DLD1 (cell line): Measurements from ENCODE around the gene SLC2A4RG.

Source experiments
- in situ Hi-C: cut with HindIII; loops from 2 replicates; pipeline ENCODE4 v1.10.0; 2017; ENCODE audit warnings: low sequenced_read_pairs

SLC2A4RG gene

GRCh38 chr20:63739130-63740069, at the start of gene SLC2A4RG:
Gene SLC2A4RG, plus strand, starts transcription at chr20:63739776. Its CDS starts 137 bp downstream, at chr20:63739913.
- in situ Hi-C loops, result no loop called here

GRCh38 chr20:63690003-63690897, 49.3 kb upstream of the SLC2A4RG start:
- in situ Hi-C loops, result no loop called here

- in situ Hi-C loops, result no loop called here
Observed at GRCh38 chr20:63690898-63691710, 48.5 kb upstream of the SLC2A4RG start.

- in situ Hi-C loops, result no loop called here
Observed at GRCh38 chr20:63691711-63692435, 47.7 kb upstream of the SLC2A4RG start.

GRCh38 chr20:63692436-63693082, 47.0 kb upstream of the SLC2A4RG start:
- in situ Hi-C loops, result no loop called here

GRCh38 chr20:63693083-63693732, 46.4 kb upstream of the SLC2A4RG start:
- in situ Hi-C loops, result no loop called here

- in situ Hi-C loops, result no loop called here
Observed at GRCh38 chr20:63693733-63694583, 45.6 kb upstream of the SLC2A4RG start.

GRCh38 chr20:63694584-63695423, 44.8 kb upstream of the SLC2A4RG start:
- in situ Hi-C loops, result no loop called here

- in situ Hi-C loops, result no loop called here
Observed at GRCh38 chr20:63695424-63696305, 43.9 kb upstream of the SLC2A4RG start.

- in situ Hi-C loops, result no loop called here
Observed at GRCh38 chr20:63696306-63696627, 43.3 kb upstream of the SLC2A4RG start.

- in situ Hi-C loops, result no loop called here
Observed at GRCh38 chr20:63696628-63697356, 42.8 kb upstream of the SLC2A4RG start, which contains the start of gene TNFRSF6B. Gene TNFRSF6B, plus strand, starts transcription at chr20:63696652. Its CDS starts 116 bp downstream, at chr20:63696768.

GRCh38 chr20:63697357-63697867, 42.2 kb upstream of the SLC2A4RG start:
- in situ Hi-C loops, result no loop called here

GRCh38 chr20:63697868-63698545, 41.6 kb upstream of the SLC2A4RG start:
- in situ Hi-C loops, result no loop called here

GRCh38 chr20:63698739-63699465, 40.7 kb upstream of the SLC2A4RG start:
- in situ Hi-C loops, result no loop called here
